DMS 273 (cell line): ENCODE data around the gene NKAIN2.
A peak's percentile ranks its signal among the peaks of the same experiment; 100 is the strongest.
"Not testable (repeated sequence)": the region's sequence is repeated elsewhere in the genome, so short reads cannot be mapped to it uniquely, and the experiment has no call there.

Source experiments
- DNase-seq: peaks from one replicate; lab custom pipeline; 2025; ENCODE audit not compliant: unreplicated experiment; lab: John Stamatoyannopoulos, UW

Gene NKAIN2

GRCh38 chr6:124294574-124295200 is 491.0 kb downstream of the NKAIN2 start:
- DNase-seq: no peak

- DNase-seq: no peak
Measured at GRCh38 chr6:124297507-124297906, 493.8 kb downstream of the NKAIN2 start.

- DNase-seq: no peak
Measured at GRCh38 chr6:124298730-124299129, 495.1 kb downstream of the NKAIN2 start.

GRCh38 chr6:124300907-124301306 is 497.2 kb downstream of the NKAIN2 start:
- not testable (repeated sequence) for DNase-seq

- DNase-seq: no peak
Measured at GRCh38 chr6:124303971-124304370, 500.3 kb downstream of the NKAIN2 start.

GRCh38 chr6:124310139-124310538 is 506.5 kb downstream of the NKAIN2 start:
- DNase-seq: no peak

GRCh38 chr6:124319410-124319809 is 515.7 kb downstream of the NKAIN2 start:
- no peak for DNase-seq

- DNase-seq: no peak
Measured at GRCh38 chr6:124324237-124324636, 520.6 kb downstream of the NKAIN2 start.

- DNase-seq: no peak
Measured at GRCh38 chr6:124330197-124330596, 526.5 kb downstream of the NKAIN2 start.

- no peak for DNase-seq
Measured at GRCh38 chr6:124334359-124334758, 530.7 kb downstream of the NKAIN2 start.

- DNase-seq: no peak
Measured at GRCh38 chr6:124339610-124340334, 536.1 kb downstream of the NKAIN2 start.

- not testable (repeated sequence) for DNase-seq
Measured at GRCh38 chr6:124348339-124348738, 544.7 kb downstream of the NKAIN2 start.

GRCh38 chr6:124355146-124355545 is 551.5 kb downstream of the NKAIN2 start:
- no peak for DNase-seq

GRCh38 chr6:124356276-124356810 is 552.7 kb downstream of the NKAIN2 start:
- DNase-seq: peak; percentile 35

- no peak for DNase-seq
Measured at GRCh38 chr6:124356811-124357210, 553.1 kb downstream of the NKAIN2 start.

GRCh38 chr6:124368131-124368530 is 564.5 kb downstream of the NKAIN2 start:
- DNase-seq: no peak

GRCh38 chr6:124371974-124372475 is 568.4 kb downstream of the NKAIN2 start:
- DNase-seq: no peak

GRCh38 chr6:124373386-124373785 is 569.7 kb downstream of the NKAIN2 start:
- no peak for DNase-seq

GRCh38 chr6:124389127-124389526 is 585.5 kb downstream of the NKAIN2 start:
- peak; percentile 7 for DNase-seq

GRCh38 chr6:124393536-124393935 is 589.9 kb downstream of the NKAIN2 start:
- DNase-seq: no peak

- DNase-seq: no peak
Measured at GRCh38 chr6:124396361-124396760, 592.7 kb downstream of the NKAIN2 start.
